ENCODE data around the gene MMP19.
A peak's percentile ranks its signal among the peaks of the same experiment; 100 is the strongest.

MMP19 gene

DNA sequence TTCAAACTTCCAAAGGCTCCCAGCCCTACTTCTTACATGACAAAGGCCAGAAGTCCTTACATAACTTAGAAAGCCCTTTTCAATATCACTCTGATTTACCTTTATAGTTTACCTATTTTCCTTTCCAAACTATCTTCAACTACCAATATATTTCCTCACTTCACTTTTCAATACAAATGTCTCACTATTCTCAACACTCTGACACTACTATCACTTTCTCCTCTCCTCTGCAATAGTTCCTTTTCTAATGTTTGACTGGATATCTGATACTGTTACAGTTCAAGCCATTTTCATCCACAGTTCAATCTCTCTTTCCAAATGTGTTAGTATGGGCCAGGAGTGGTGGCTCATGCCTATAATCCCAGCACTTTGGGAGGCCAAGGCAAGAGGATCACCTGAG, 28.5 kb downstream of the MMP19 start:
- DNase-seq (ENCODE audit: low read depth), result no peak

- no peak for DNase-seq (ENCODE audit: low read depth)
These were observed 30.6 kb downstream of the MMP19 start for GRCh38 chr12:55812088-55812487.

- DNase-seq (ENCODE audit: low read depth), result no peak
These were observed 33.5 kb downstream of the MMP19 start for GRCh38 chr12:55809274-55809673.

GRCh38 chr12:55806982-55807381, 35.8 kb downstream of the MMP19 start:
- DNase-seq (ENCODE audit: low read depth), result no peak

DNA sequence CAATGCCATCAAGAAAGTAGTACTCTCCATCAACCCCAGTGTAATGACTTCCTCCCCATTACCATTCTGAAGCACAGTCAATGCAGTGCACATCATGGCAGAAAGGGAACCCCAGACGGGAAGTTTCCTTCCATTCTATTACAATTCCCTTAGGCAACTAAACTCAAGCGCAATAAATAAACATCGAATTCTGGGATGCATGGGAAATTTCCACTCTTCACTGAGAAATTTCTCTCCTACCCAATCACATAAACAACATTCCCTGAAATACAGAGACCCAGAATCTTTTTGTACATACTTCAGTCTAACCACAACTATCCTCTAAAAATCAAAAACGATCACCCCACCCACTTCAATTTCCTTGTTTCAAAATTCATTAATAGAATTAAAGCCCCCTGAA, 45.2 kb downstream of the MMP19 start:
- no peak for DNase-seq (ENCODE audit: low read depth)

DNA sequence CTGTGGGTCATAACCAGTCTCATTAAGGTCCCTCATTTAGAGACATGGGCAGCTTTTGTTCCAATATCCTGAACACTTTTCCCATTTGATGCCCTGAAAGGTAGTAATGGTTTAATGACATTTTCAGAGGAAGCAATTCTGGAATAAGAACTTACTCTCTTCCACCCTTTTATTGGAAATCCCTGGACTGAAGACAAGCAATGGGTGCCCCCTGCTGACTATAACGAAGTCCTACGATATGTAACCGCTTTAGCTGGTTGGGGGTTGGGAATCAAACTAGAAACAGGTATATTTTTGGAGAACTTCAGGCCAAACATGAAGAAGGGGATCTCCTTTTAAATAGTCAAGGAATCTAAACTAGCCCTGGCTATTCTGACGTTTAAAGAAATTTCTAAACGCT, 45.7 kb downstream of the MMP19 start:
- DNase-seq (ENCODE audit: low read depth), result peak; percentile 59

GRCh38 chr12:55795950-55796349, 46.8 kb downstream of the MMP19 start:
- no peak for DNase-seq (ENCODE audit: low read depth)

- DNase-seq (ENCODE audit: low read depth), result no peak
These were observed 52.8 kb downstream of the MMP19 start for GRCh38 chr12:55789893-55790292.

DNA sequence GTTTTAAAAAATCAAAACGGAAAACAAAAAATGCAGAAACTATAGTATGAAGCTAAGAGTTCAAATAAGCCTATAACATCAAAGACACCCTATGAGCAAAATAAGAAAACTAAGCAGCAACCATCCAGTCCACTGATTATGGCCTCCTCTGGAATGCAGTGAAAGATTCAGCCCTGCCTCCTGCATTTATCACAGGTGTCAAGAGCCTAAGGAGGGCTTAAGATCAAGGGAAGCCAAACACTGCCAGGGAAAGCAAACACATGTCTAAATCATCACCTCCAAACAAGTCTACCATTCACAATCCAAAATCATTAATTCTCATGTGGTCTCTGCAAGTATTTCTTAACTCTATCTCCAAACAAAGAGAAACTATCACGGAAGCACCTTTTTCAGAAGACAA, 53.6 kb downstream of the MMP19 start:
- no peak for DNase-seq (ENCODE audit: low read depth)

DNA sequence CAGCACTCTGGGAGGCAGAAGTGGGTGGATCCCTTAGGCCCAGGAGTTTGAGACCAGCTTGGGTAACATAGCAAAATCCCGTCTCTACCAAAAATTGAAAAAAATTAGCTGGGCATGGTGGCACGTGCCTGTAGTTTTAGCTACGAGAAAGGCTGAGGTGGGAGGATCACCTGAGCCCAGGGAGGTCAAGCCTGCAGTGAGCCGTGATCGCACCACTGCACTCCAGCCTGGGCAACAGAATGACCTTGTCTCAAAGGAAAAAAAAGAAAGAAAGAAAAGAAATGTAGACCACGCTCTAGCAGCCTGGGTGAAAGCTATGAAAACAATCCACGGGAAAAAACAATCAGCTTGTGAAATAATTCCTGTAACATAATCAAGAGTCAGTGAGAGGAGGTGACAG, 54.2 kb downstream of the MMP19 start:
- no peak for DNase-seq (ENCODE audit: low read depth)

All from fibroblast of the conjunctiva (primary cell).